Panc1 (cell line): Measurements from ENCODE around the gene ABCB8. TPM values are rescaled to one million over a fixed set of nuclear protein-coding genes. Genes with fewer than 3 reads are reported as not detected.

Experiments
- ATAC-seq: fragments of 200-7000 bp; cut with Tn5 transposase; 2 replicates; pipeline ENCODE4 v1.9.1; 2020; ENCODE audit warnings: mild to moderate bottlenecking, moderate library complexity
- BruUV-seq: library from RNA; stranded (reverse); fragments of 400-500 nt; replicated peaks from 2 replicates; lab custom pipeline; 2021; lab: Mats Ljungman, UMichigan
- CTCF ChIA-PET: fragments of 300-600 bp; sonication (Branson Sonifier 250); formaldehyde crosslinking; loops from one replicate; lab custom pipeline; 2022; ENCODE audit warnings: antibody characterized with exemption; lab: Charles Lee
- POLR2A ChIA-PET: fragments of 300-600 bp; sonication (Branson Sonifier 250); formaldehyde crosslinking; loops from one replicate; lab custom pipeline; 2022; ENCODE audit warnings: antibody characterized with exemption; lab: Charles Lee
- DNase-seq: peaks from one replicate; pipeline ENCODE4 v3.0.0-alpha.2; 2010; ENCODE audit warnings: low read depth, low spot score
- H3K27ac ChIP-seq: 2 replicates; pipeline ENCODE4 v1.5.1; 2011; ENCODE audit warnings: mild to moderate bottlenecking, low read length, inconsistent platforms
- H3K27me3 ChIP-seq: fragments of 200-500 bp; sonication (Bioruptor generic); 2 replicates; pipeline ENCODE4 v1.6.0; 2014; ENCODE audit warnings: low read length, inconsistent platforms; ENCODE audit not compliant: control insufficient read depth, insufficient read depth
- H3K36me3 ChIP-seq: fragments of 200-500 bp; sonication (Bioruptor generic); 2 replicates; pipeline ENCODE4 v1.5.1; 2014; ENCODE audit warnings: inconsistent platforms, mild to moderate bottlenecking, low read length, moderate library complexity; ENCODE audit not compliant: control insufficient read depth, insufficient read depth
- H3K4me1 ChIP-seq: 2 replicates; pipeline ENCODE4 v1.5.1; 2011; ENCODE audit warnings: inconsistent platforms, mild to moderate bottlenecking, low read length, moderate library complexity; ENCODE audit not compliant: control insufficient read depth, insufficient read depth
- H3K4me3 ChIP-seq, 2 experiments: 2 replicates each; pipeline ENCODE4 v1.5.1; 2011 to 2012; ENCODE audit warnings: low read depth in 2 of 2, low read length in 2 of 2, mild to moderate bottlenecking in 2 of 2, inconsistent platforms in 1 of 2, moderate library complexity in 1 of 2
- H3K9me3 ChIP-seq: fragments of 200-500 bp; sonication (Bioruptor generic); 2 replicates; pipeline ENCODE4 v1.5.1; 2014; ENCODE audit warnings: low read depth, mild to moderate bottlenecking, inconsistent platforms, low read length, moderate library complexity; ENCODE audit not compliant: control insufficient read depth, insufficient read depth
- CTCF ChIP-seq: fragments of 450-650 bp; IDR thresholded peaks from 2 replicates; pipeline ENCODE4 v1.5.1; 2017; ENCODE audit warnings: mild to moderate bottlenecking
- POLR2AphosphoS5 ChIP-seq: IDR thresholded peaks from 2 replicates; pipeline ENCODE4 v1.6.1; 2012; ENCODE audit warnings: mild to moderate bottlenecking, low read depth, low read length, moderate library complexity
- REST ChIP-seq, 2 experiments: IDR thresholded peaks; 2 replicates each; pipeline ENCODE4 v1.6.1; 2011 to 2012; ENCODE audit warnings: low read depth in 2 of 2, control low read depth in 1 of 2, low read length in 1 of 2, mild to moderate bottlenecking in 1 of 2, moderate library complexity in 1 of 2; ENCODE audit not compliant: insufficient read depth in 1 of 2
- SIN3A ChIP-seq: IDR thresholded peaks from 2 replicates; pipeline ENCODE4 v1.6.1; 2012; ENCODE audit warnings: low read depth, mild to moderate bottlenecking, low read length, moderate library complexity, borderline replicate concordance; ENCODE audit not compliant: insufficient read depth
- TCF7L2 ChIP-seq: IDR thresholded peaks from 2 replicates; pipeline ENCODE4 v1.6.1; 2011; ENCODE audit warnings: mild to moderate bottlenecking, low read depth, low read length, inconsistent platforms
- in situ Hi-C: cut with HindIII; loops from 2 replicates; pipeline ENCODE4 v1.10.0; 2016; ENCODE audit warnings: low sequenced_read_pairs, low pct_unique_long_range_greater_than_20kb
- intact Hi-C: fragments of 100-400 bp; cut with micrococcal nuclease; formaldehyde crosslinking; loops from one replicate; pipeline ENCODE4 v1.10.0; 2022; ENCODE audit not compliant: unreplicated experiment
- total RNA-seq: library from RNA; stranded (reverse); gene quantifications from one replicate; pipeline ENCODE4 v1.2.1, GENCODE V29; 2021; ENCODE audit not compliant: unreplicated experiment

The ABCB8 gene
- total RNA-seq, 1 experiment from 2014 or later: 49.8 TPM

GRCh38 chr7:151093748-151094147 lies 65.5 kb downstream of the ABCB8 start:
- H3K36me3 ChIP-seq: no peaks in the 10 kb centered on the region
- H3K9me3 ChIP-seq: no peaks in the 10 kb centered on the region
- no peaks in the 10 kb centered on the region for H3K27me3 ChIP-seq
- no TSS peak for BruUV-seq
- CTCF ChIA-PET: no interaction called here
- peaks cover 17% of the 10 kb centered on the region; the same call in 1 of the 2 replicates for H3K4me1 ChIP-seq
- in situ Hi-C loops (no loop called here), intact Hi-C loops (no loop called here)
- no peak overlapping the region for H3K4me3 ChIP-seq
- DNase-seq (no peak), ATAC-seq (no peak)
- no peak overlapping the region for H3K27ac ChIP-seq
- no peak for TF ChIP-seq SIN3A
- TF ChIP-seq CTCF: no peak
- TF ChIP-seq TCF7L2: no peak
- no peak for TF ChIP-seq REST (IDR thresholded peaks at IDR 0.05; ENCODE audit: insufficient read depth in 1 of 2, low read depth in 2 of 2, low read length in 1 of 2)
- no peak for TF ChIP-seq POLR2AphosphoS5
- POLR2A ChIA-PET: no interaction called here

GRCh38 chr7:151094675-151095074 lies 66.4 kb downstream of the ABCB8 start:
- ChIA-PET POLR2A (interaction anchor here (0.6 to 0.8 kb wide), 3 partner anchors 32 to 75 kb away, joined by 3 to 15 read pairs (median 6); no protein-coding TSS in a partner anchor), CTCF (interaction anchor here (0.5 to 0.7 kb wide), 2 partner anchors 18 to 34 kb away, joined by 3 to 4 read pairs; no protein-coding TSS in a partner anchor)
- Histone ChIP-seq H3K27ac (no peak overlapping the region), H3K36me3 (no peaks in the 10 kb centered on the region), H3K4me3 (no peak overlapping the region), H3K9me3 (no peaks in the 10 kb centered on the region), H3K4me1 (peaks cover 7% of the 10 kb centered on the region; the same call in 1 of the 2 replicates), H3K27me3 (no peaks in the 10 kb centered on the region)
- in situ Hi-C loops: no loop called here
- no TSS peak for BruUV-seq
- intact Hi-C loops: no loop called here
- no peak; the same call in 1 of the 2 replicates for ATAC-seq
- TF ChIP-seq REST (IDR thresholded peaks at IDR 0.05; ENCODE audit: insufficient read depth in 1 of 2, low read depth in 2 of 2, low read length in 1 of 2) (no peak), CTCF (no peak), TCF7L2 (no peak)
- DNase-seq: no peak
